WTC11 (cell line): Measurements from ENCODE around the gene PAX8. TPM values are rescaled to one million over a fixed set of nuclear protein-coding genes. Genes with fewer than 3 reads are reported as not detected.

Experiments
- ATAC-seq: fragments of 200-7000 bp; cut with Tn5 transposase; 2 replicates; pipeline ENCODE4 v1.10.0; 2021; ENCODE audit warnings: mild to moderate bottlenecking, moderate library complexity
- CTCF ChIA-PET: fragments of 300-600 bp; sonication (Branson Sonifier 250); formaldehyde crosslinking; loops from one replicate; lab custom pipeline; 2021; ENCODE audit warnings: antibody characterized with exemption; lab: Charles Lee
- POLR2A ChIA-PET: fragments of 350-600 bp; sonication (Branson Sonifier 250); formaldehyde crosslinking; loops from one replicate; lab custom pipeline; 2021; ENCODE audit warnings: antibody characterized with exemption; lab: Charles Lee
- DNase-seq: peaks from one replicate; pipeline ENCODE4 v3.0.0; 2021; ENCODE audit warnings: low spot score
- H3K27ac Mint-ChIP-seq: 2 replicates; pipeline ENCODE4 v1.8.0; 2021; ENCODE audit warnings: mixed read lengths
- H3K27me3 Mint-ChIP-seq: 2 replicates; pipeline ENCODE4 v1.8.0; 2021; ENCODE audit warnings: low read depth, mild to moderate bottlenecking, moderate library complexity, mixed read lengths
- H3K36me3 Mint-ChIP-seq: 2 replicates; pipeline ENCODE4 v1.8.0; 2021; ENCODE audit warnings: mixed read lengths
- H3K4me1 Mint-ChIP-seq: 2 replicates; pipeline ENCODE4 v1.8.0; 2022; ENCODE audit warnings: mixed read lengths
- H3K4me3 Mint-ChIP-seq: 2 replicates; pipeline ENCODE4 v1.8.0; 2021; ENCODE audit warnings: mild to moderate bottlenecking, moderate library complexity, mixed read lengths
- H3K9me3 Mint-ChIP-seq: 2 replicates; pipeline ENCODE4 v1.8.0; 2021; ENCODE audit warnings: mixed read lengths
- CREB1 ChIP-seq: sonication (generic); formaldehyde crosslinking; IDR thresholded peaks from 2 replicates; pipeline ENCODE4 v1.8.0; 2023; ENCODE audit warnings: mild to moderate bottlenecking, missing genetic modification reagents
- CREM ChIP-seq: sonication (generic); formaldehyde crosslinking; IDR thresholded peaks from 2 replicates; pipeline ENCODE4 v1.8.1; 2022; ENCODE audit warnings: mild to moderate bottlenecking, missing genetic modification reagents, moderate library complexity
- EMX1 ChIP-seq: fragments of 250-450 bp; sonication (Bioruptor Pico); IDR thresholded peaks from 2 replicates; pipeline ENCODE4 v1.8.0; 2021; ENCODE audit warnings: mild to moderate bottlenecking
- ESRRA ChIP-seq: sonication (generic); formaldehyde crosslinking; IDR thresholded peaks from 2 replicates; pipeline ENCODE4 v1.8.1; 2022; ENCODE audit warnings: mild to moderate bottlenecking, missing genetic modification reagents, borderline replicate concordance
- ETV6 ChIP-seq: sonication (generic); formaldehyde crosslinking; IDR thresholded peaks from 2 replicates; pipeline ENCODE4 v1.8.1; 2022; ENCODE audit warnings: mild to moderate bottlenecking, missing genetic modification reagents
- GTF2I ChIP-seq: fragments of 250-450 bp; sonication (Bioruptor Pico); conservative IDR thresholded peaks from 2 replicates; pipeline ENCODE4 v1.4.0; 2021; ENCODE audit warnings: mild to moderate bottlenecking
- IRF2 ChIP-seq: sonication (generic); formaldehyde crosslinking; IDR thresholded peaks from 2 replicates; pipeline ENCODE4 v1.8.0; 2022; ENCODE audit warnings: low read depth, missing genetic modification reagents, borderline replicate concordance
- NR1H2 ChIP-seq: sonication (generic); formaldehyde crosslinking; IDR thresholded peaks from 2 replicates; pipeline ENCODE4 v1.9.0; 2021; ENCODE audit warnings: mild to moderate bottlenecking, moderate library complexity, missing genetic modification reagents
- NR2C2 ChIP-seq: sonication (generic); formaldehyde crosslinking; IDR thresholded peaks from 2 replicates; pipeline ENCODE4 v1.8.0; 2022; ENCODE audit warnings: mild to moderate bottlenecking, missing genetic modification reagents
- SOX15 ChIP-seq: fragments of 250-450 bp; sonication (Bioruptor Pico); IDR thresholded peaks from 2 replicates; pipeline ENCODE4 v1.9.0; 2021; ENCODE audit warnings: mild to moderate bottlenecking
- TP53 ChIP-seq: sonication (generic); formaldehyde crosslinking; IDR thresholded peaks from 2 replicates; pipeline ENCODE4 v1.8.1; 2023; ENCODE audit warnings: mild to moderate bottlenecking, missing genetic modification reagents
- ZNF232 ChIP-seq: sonication (generic); formaldehyde crosslinking; IDR thresholded peaks from 2 replicates; pipeline ENCODE4 v1.8.0; 2022; ENCODE audit warnings: mild to moderate bottlenecking, missing genetic modification reagents
- ZSCAN18 ChIP-seq: fragments of 250-450 bp; sonication (Bioruptor Pico); IDR thresholded peaks from 2 replicates; pipeline ENCODE4 v2.1.2; 2022; ENCODE audit warnings: mild to moderate bottlenecking, moderate library complexity
- total RNA-seq: library from RNA; stranded (reverse); gene quantifications from 3 replicates; pipeline ENCODE4 v1.2.3, GENCODE V29; 2021
- TF ChIP-seq, protein P1 (sequence below): sonication (generic); formaldehyde crosslinking; IDR thresholded peaks from 2 replicates; pipeline ENCODE4 v1.8.0; 2022; ENCODE audit warnings: mild to moderate bottlenecking, missing genetic modification reagents
- TF ChIP-seq, protein P2 (sequence below): fragments of 250-450 bp; sonication (Bioruptor Pico); IDR thresholded peaks from 2 replicates; pipeline ENCODE4 v1.9.0; 2021; ENCODE audit warnings: moderate library complexity, mild to moderate bottlenecking, inconsistent platforms, borderline replicate concordance
- TF ChIP-seq, protein P3 (sequence below): fragments of 250-450 bp; sonication (Bioruptor Pico); IDR thresholded peaks from 2 replicates; pipeline ENCODE4 v1.9.0; 2021; ENCODE audit warnings: mild to moderate bottlenecking
- TF ChIP-seq, protein P4 (sequence below): sonication (generic); formaldehyde crosslinking; IDR thresholded peaks from 2 replicates; pipeline ENCODE4 v1.8.0; 2022; ENCODE audit warnings: missing genetic modification reagents

The PAX8 gene
- total RNA-seq, 1 experiment from 2014 or later, result 0.35 TPM

GRCh38 chr2:113273027-113273551 lies 5.6 kb downstream of the PAX8 start:
- POLR2A ChIA-PET, result interaction anchor here (0.6 kb wide), 1 partner anchor 10 kb away, joined by 3 read pairs; no protein-coding TSS in a partner anchor
- CTCF ChIA-PET, result interaction anchor here (0.6 to 1.8 kb wide), 17 partner anchors 9 to 193 kb away, joined by 3 to 13 read pairs (median 5); no protein-coding TSS in a partner anchor
- peak; percentile 88 for ATAC-seq

GRCh38 chr2:113272477-113272876 lies 6.2 kb downstream of the PAX8 start:
- Mint-ChIP-seq H3K9me3 (no peaks in the 10 kb centered on the region), H3K4me1 (peaks cover 33% of the 10 kb centered on the region), H3K36me3 (no peaks in the 10 kb centered on the region), H3K4me3 (peak overlapping the region; percentile 19; the same call in 1 of the 2 replicates), H3K27ac (no peak overlapping the region), H3K27me3 (peaks cover 93% of the 10 kb centered on the region)
- DNase-seq (no peak), ATAC-seq (no peak)
- ChIA-PET CTCF (interaction anchor here (0.6 to 1.8 kb wide), 18 partner anchors 10 to 313 kb away, joined by 3 to 13 read pairs (median 4); no protein-coding TSS in a partner anchor), POLR2A (interaction anchor here (0.6 kb wide), 1 partner anchor 131 kb away, joined by 6 read pairs; no protein-coding TSS in a partner anchor)
- TF ChIP-seq ZNF232 (CRISPR knock-in tag) (no peak), CREB1 (CRISPR knock-in tag) (no peak), ESRRA (no peak)

More at GRCh38 chr2:113273027-113273551, 5.6 kb downstream of the PAX8 start:
- TF ChIP-seq, protein P1, sequence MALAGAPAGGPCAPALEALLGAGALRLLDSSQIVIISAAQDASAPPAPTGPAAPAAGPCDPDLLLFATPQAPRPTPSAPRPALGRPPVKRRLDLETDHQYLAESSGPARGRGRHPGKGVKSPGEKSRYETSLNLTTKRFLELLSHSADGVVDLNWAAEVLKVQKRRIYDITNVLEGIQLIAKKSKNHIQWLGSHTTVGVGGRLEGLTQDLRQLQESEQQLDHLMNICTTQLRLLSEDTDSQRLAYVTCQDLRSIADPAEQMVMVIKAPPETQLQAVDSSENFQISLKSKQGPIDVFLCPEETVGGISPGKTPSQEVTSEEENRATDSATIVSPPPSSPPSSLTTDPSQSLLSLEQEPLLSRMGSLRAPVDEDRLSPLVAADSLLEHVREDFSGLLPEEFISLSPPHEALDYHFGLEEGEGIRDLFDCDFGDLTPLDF (CRISPR knock-in tag), result no peak
- TF ChIP-seq NR1H2 (CRISPR knock-in tag) (no peak), GTF2I (no peak), ZSCAN18 (no peak), ETV6 (CRISPR knock-in tag) (no peak), IRF2 (CRISPR knock-in tag) (no peak), CREM (CRISPR knock-in tag) (no peak), SOX15 (CRISPR knock-in tag) (no peak), NR2C2 (CRISPR knock-in tag) (no peak), TP53 (no peak), EMX1 (CRISPR knock-in tag) (no peak)
- TF ChIP-seq, protein P2, sequence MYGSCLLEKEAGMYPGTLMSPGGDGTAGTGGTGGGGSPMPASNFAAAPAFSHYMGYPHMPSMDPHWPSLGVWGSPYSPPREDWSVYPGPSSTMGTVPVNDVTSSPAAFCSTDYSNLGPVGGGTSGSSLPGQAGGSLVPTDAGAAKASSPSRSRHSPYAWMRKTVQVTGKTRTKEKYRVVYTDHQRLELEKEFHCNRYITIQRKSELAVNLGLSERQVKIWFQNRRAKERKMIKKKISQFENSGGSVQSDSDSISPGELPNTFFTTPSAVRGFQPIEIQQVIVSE (CRISPR knock-in tag), result no peak
- TF ChIP-seq, protein P3, sequence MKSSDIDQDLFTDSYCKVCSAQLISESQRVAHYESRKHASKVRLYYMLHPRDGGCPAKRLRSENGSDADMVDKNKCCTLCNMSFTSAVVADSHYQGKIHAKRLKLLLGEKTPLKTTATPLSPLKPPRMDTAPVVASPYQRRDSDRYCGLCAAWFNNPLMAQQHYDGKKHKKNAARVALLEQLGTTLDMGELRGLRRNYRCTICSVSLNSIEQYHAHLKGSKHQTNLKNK (CRISPR knock-in tag), result no peak
- TF ChIP-seq, protein P4, sequence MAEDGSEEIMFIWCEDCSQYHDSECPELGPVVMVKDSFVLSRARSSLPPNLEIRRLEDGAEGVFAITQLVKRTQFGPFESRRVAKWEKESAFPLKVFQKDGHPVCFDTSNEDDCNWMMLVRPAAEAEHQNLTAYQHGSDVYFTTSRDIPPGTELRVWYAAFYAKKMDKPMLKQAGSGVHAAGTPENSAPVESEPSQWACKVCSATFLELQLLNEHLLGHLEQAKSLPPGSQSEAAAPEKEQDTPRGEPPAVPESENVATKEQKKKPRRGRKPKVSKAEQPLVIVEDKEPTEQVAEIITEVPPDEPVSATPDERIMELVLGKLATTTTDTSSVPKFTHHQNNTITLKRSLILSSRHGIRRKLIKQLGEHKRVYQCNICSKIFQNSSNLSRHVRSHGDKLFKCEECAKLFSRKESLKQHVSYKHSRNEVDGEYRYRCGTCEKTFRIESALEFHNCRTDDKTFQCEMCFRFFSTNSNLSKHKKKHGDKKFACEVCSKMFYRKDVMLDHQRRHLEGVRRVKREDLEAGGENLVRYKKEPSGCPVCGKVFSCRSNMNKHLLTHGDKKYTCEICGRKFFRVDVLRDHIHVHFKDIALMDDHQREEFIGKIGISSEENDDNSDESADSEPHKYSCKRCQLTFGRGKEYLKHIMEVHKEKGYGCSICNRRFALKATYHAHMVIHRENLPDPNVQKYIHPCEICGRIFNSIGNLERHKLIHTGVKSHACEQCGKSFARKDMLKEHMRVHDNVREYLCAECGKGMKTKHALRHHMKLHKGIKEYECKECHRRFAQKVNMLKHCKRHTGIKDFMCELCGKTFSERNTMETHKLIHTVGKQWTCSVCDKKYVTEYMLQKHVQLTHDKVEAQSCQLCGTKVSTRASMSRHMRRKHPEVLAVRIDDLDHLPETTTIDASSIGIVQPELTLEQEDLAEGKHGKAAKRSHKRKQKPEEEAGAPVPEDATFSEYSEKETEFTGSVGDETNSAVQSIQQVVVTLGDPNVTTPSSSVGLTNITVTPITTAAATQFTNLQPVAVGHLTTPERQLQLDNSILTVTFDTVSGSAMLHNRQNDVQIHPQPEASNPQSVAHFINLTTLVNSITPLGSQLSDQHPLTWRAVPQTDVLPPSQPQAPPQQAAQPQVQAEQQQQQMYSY (CRISPR knock-in tag), result no peak
- TF ChIP-seq, all 79 proteins: peak for 0
- no peaks in the 10 kb centered on the region for H3K9me3 Mint-ChIP-seq
- H3K4me3 Mint-ChIP-seq, result peak overlapping the region; percentile 19
- H3K4me1 Mint-ChIP-seq, result peaks cover 33% of the 10 kb centered on the region
- peaks cover 96% of the 10 kb centered on the region for H3K27me3 Mint-ChIP-seq
- no peaks in the 10 kb centered on the region for H3K36me3 Mint-ChIP-seq
- DNase-seq, result peak; percentile 70
- no peak overlapping the region for H3K27ac Mint-ChIP-seq
